Tibial artery (tissue), 4 donors: Measurements from ENCODE around the gene MOK.
"Not testable (repeated sequence)": the region's sequence is repeated elsewhere in the genome, so short reads cannot be mapped to it uniquely, and the experiment has no call there.

Experiments
- DNase-seq, 2 donors: peaks; one replicate each; pipeline ENCODE4 v3.0.0-alpha.2; 2019
- H3K27ac ChIP-seq, 2 donors: fragments of 200-600 bp; sonication (generic) in 1 of 2; 1 replicate in 1 of 2; 2 replicates in 1 of 2; pipeline ENCODE4 v1.5.1; 2018 to 2019; ENCODE audit warnings: mild to moderate bottlenecking in 1 of 2
- H3K27me3 ChIP-seq, 2 donors: fragments of 200-600 bp; sonication (generic) in 1 of 2; one replicate each; pipeline versions ENCODE4 v1.5.1 to v1.6.0; 2016 to 2019
- H3K36me3 ChIP-seq, 3 donors: fragments of 200-600 bp; sonication (generic) in 2 of 3; one replicate each; pipeline ENCODE4 v1.5.1; 2016 to 2019; ENCODE audit warnings: mild to moderate bottlenecking in 2 of 3
- H3K4me1 ChIP-seq, 4 donors: fragments of 200-600 bp; sonication (generic) in 2 of 4; 1 replicate in 3 of 4; 2 replicates in 1 of 4; pipeline ENCODE4 v1.5.1; 2016 to 2019
- H3K4me3 ChIP-seq, 2 donors: fragments of 200-600 bp; sonication (generic) in 1 of 2; 1 replicate in 1 of 2; 2 replicates in 1 of 2; pipeline ENCODE4 v1.5.1; 2018 to 2019; ENCODE audit warnings: mild to moderate bottlenecking in 2 of 2
- H3K9me3 ChIP-seq, 3 donors: fragments of 200-600 bp; sonication (generic) in 1 of 3; one replicate each; pipeline ENCODE4 v1.5.1; 2016 to 2019
- CTCF ChIP-seq, 2 experiments: fragments of 200-600 bp in 1 of 2; fragments of 450-650 bp in 1 of 2; IDR thresholded peaks; one replicate each; pipeline ENCODE4 v1.5.1; 2017 to 2019; ENCODE audit warnings: antibody characterized with exemption in 2 of 2, mild to moderate bottlenecking in 1 of 2, moderate library complexity in 1 of 2
- intact Hi-C: fragments of 100-400 bp; cut with DNase I; formaldehyde crosslinking; loops from one replicate; pipeline ENCODE4 v1.15.0; 2023; ENCODE audit warnings: low total_unique reads

MOK gene

DNA sequence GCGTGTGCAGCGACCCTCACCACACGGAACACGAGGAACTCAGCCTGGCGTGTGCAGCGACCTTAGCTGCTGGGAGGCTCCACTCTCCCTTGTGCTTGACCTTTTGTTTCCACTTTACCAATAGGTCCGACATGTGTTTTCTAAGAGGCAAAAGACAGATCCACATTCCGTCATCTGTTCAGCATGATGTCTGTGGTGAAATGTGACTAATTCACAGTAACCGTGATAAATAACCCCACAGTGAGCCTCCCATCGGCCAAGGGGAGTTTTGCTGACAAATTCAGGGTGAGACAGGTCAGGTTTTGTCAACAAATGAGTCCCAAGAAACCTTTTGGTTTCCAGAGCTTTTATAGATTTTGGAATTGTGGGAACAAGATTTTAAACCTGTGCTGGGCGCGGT, 55.9 kb downstream of the MOK start:
- Histone ChIP-seq H3K9me3 (no peaks in the 10 kb centered on the region), H3K4me1 (no peaks in the 10 kb centered on the region), H3K27me3 (no peaks in the 10 kb centered on the region), H3K27ac (no peak overlapping the region), H3K36me3 (peaks cover 0 to 23% (median 0%) of the 10 kb centered on the region in 3 donors), H3K4me3 (no peak overlapping the region)
- no peak for DNase-seq
- intact Hi-C loops, result no loop called here
- no peak for TF ChIP-seq CTCF (IDR thresholded peaks at IDR 0.05)

GRCh38 chr14:102248121-102248520, 56.8 kb downstream of the MOK start:
- intact Hi-C loops, result no loop called here
- Histone ChIP-seq H3K4me3 (no peak overlapping the region), H3K4me1 (no peaks in the 10 kb centered on the region), H3K36me3 (peaks cover 0 to 23% (median 0%) of the 10 kb centered on the region in 3 donors), H3K9me3 (no peaks in the 10 kb centered on the region), H3K27ac (no peak overlapping the region), H3K27me3 (no peaks in the 10 kb centered on the region)
- TF ChIP-seq CTCF (IDR thresholded peaks at IDR 0.05), result no peak
- DNase-seq, result no peak

DNA sequence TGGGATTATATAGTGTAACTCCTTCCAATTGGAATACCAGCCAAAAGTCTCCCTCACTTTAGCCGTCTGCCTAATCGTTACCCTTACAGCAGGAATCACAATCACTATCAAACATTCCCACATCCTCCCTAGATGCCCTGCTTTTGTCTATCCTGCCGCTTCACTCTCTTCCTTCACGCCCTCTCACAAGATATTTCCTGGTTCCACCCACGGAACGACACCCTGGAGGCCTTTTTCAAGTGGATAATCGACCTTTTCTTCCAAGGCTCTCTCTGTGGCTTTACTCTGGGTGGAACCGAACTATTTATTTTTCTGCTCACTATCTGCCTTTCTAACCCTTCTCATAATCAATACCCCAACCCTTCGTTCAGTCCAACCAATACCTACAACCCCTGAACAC, 58.9 kb downstream of the MOK start:
- H3K4me3 ChIP-seq, result no peak overlapping the region
- no peaks in the 10 kb centered on the region for H3K4me1 ChIP-seq
- peaks cover 0 to 18% (median 0%) of the 10 kb centered on the region in 3 donors for H3K36me3 ChIP-seq
- no peaks in the 10 kb centered on the region for H3K9me3 ChIP-seq
- no peak for TF ChIP-seq CTCF (IDR thresholded peaks at IDR 0.05)
- intact Hi-C loops, result no loop called here
- H3K27me3 ChIP-seq, result no peaks in the 10 kb centered on the region
- no peak for DNase-seq
- no peak overlapping the region for H3K27ac ChIP-seq

DNA sequence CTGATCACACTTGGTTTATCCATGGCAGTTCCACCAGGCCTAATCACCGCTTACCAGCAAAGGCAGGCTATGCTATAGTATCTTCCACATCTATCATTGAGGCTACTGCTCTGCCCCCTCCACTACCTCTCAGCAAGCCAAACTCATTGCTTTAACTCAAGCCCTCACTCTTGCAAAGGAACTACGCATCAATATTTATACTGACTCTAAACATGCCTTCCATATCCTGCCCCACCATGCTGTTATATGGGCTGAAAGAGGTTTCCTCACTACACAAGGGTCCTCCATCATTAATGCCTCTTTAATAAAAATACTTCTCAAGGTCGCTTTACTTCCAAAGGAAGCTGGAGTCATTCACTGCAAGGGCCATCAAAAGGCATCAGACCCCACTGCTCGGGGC, 61.2 kb downstream of the MOK start:
- H3K27me3 ChIP-seq, intact Hi-C loops, H3K36me3 ChIP-seq, H3K27ac ChIP-seq, H3K4me3 ChIP-seq, DNase-seq, H3K9me3 ChIP-seq, H3K4me1 ChIP-seq: not testable (repeated sequence)

- Histone ChIP-seq H3K27me3 (no peaks in the 10 kb centered on the region), H3K4me1 (no peaks in the 10 kb centered on the region), H3K36me3 (no peaks in the 10 kb centered on the region), H3K27ac (no peak overlapping the region), H3K4me3 (no peak overlapping the region), H3K9me3 (no peaks in the 10 kb centered on the region)
- intact Hi-C loops, result no loop called here
- no peak for TF ChIP-seq CTCF (IDR thresholded peaks at IDR 0.05)
- DNase-seq, result no peak
These were observed 63.8 kb downstream of the MOK start for GRCh38 chr14:102241147-102241546.

GRCh38 chr14:102240481-102240880, 64.5 kb downstream of the MOK start:
- H3K27me3 ChIP-seq, intact Hi-C loops, H3K4me3 ChIP-seq, H3K4me1 ChIP-seq, H3K27ac ChIP-seq, H3K9me3 ChIP-seq, DNase-seq, H3K36me3 ChIP-seq: not testable (repeated sequence)

- H3K4me1 ChIP-seq, result peaks cover 0 to 6% (median 0%) of the 10 kb centered on the region in 4 donors
- DNase-seq, result no peak
- H3K27ac ChIP-seq, result no peak overlapping the region
- no peaks in the 10 kb centered on the region for H3K36me3 ChIP-seq
- H3K4me3 ChIP-seq, result no peak overlapping the region
- no peaks in the 10 kb centered on the region for H3K9me3 ChIP-seq
- TF ChIP-seq CTCF (IDR thresholded peaks at IDR 0.05), result no peak
- H3K27me3 ChIP-seq, result no peaks in the 10 kb centered on the region
- intact Hi-C loops, result loop anchor here (5.0 kb wide), 1 partner anchor 73 kb away; no protein-coding TSS in a partner anchor
These were observed 65.7 kb downstream of the MOK start for GRCh38 chr14:102239231-102239630.
